Loucy (cell line): ENCODE measurements around the gene MRLN.

Experiments
- H2AFZ ChIP-seq: fragments of 200-600 bp; sonication (generic); 2 replicates; pipeline ENCODE4 v1.6.0; 2016; ENCODE audit warnings: antibody characterized with exemption, mild to moderate bottlenecking, low read length, moderate library complexity
- H3F3A ChIP-seq: fragments of 200-600 bp; 2 replicates; pipeline ENCODE4 v1.6.0; 2016; ENCODE audit warnings: antibody characterized with exemption, low read depth, mild to moderate bottlenecking
- H3K27me3 ChIP-seq: fragments of 200-600 bp; sonication (generic); 2 replicates; pipeline ENCODE4 v1.6.1; 2014; ENCODE audit warnings: low read length, mild to moderate bottlenecking; ENCODE audit not compliant: insufficient read depth, poor library complexity, severe bottlenecking
- H3K36me3 ChIP-seq: fragments of 200-600 bp; sonication (generic); 2 replicates; pipeline ENCODE4 v1.6.1; 2016; ENCODE audit warnings: low read length; ENCODE audit not compliant: insufficient read depth
- H3K4me1 ChIP-seq: fragments of 200-600 bp; sonication (generic); 2 replicates; pipeline ENCODE4 v1.5.1; 2014; ENCODE audit warnings: low read length, mild to moderate bottlenecking; ENCODE audit not compliant: insufficient read depth, poor library complexity, severe bottlenecking
- H3K4me2 ChIP-seq: fragments of 200-600 bp; sonication (generic); 2 replicates; pipeline ENCODE4 v1.6.0; 2014; ENCODE audit warnings: antibody characterized with exemption, low read length, low read depth, mild to moderate bottlenecking; ENCODE audit not compliant: poor library complexity, severe bottlenecking
- H3K4me3 ChIP-seq: fragments of 200-600 bp; sonication (generic); 2 replicates; pipeline ENCODE4 v1.5.1; 2014; ENCODE audit warnings: low read length, mild to moderate bottlenecking, mixed read lengths; ENCODE audit not compliant: poor library complexity, severe bottlenecking
- H3K79me2 ChIP-seq: fragments of 200-600 bp; sonication (generic); 2 replicates; pipeline ENCODE4 v1.6.1; 2014; ENCODE audit warnings: low read length; ENCODE audit not compliant: insufficient read depth
- H3K9ac ChIP-seq: fragments of 200-600 bp; sonication (generic); 2 replicates; pipeline ENCODE4 v1.6.0; 2014; ENCODE audit warnings: mild to moderate bottlenecking, low read depth, low read length, moderate library complexity; ENCODE audit not compliant: poor library complexity, severe bottlenecking
- H3K9me2 ChIP-seq: fragments of 200-600 bp; sonication (generic); replicated peaks from 2 replicates; pipeline ENCODE4 v1.6.1; 2016; ENCODE audit warnings: low read depth, low read length, mixed read lengths
- H3K9me3 ChIP-seq: fragments of 200-600 bp; sonication (generic); 2 replicates; pipeline ENCODE4 v1.6.1; 2014; ENCODE audit warnings: mild to moderate bottlenecking, antibody characterized with exemption, low read length, low read depth; ENCODE audit not compliant: insufficient read depth
- H4K20me1 ChIP-seq: fragments of 200-600 bp; sonication (generic); 2 replicates; pipeline ENCODE4 v1.6.0; 2014; ENCODE audit warnings: antibody characterized with exemption, low read length, mild to moderate bottlenecking; ENCODE audit not compliant: insufficient read depth, poor library complexity, severe bottlenecking
- CTCF ChIP-seq: fragments of 200-600 bp; sonication (generic); conservative IDR thresholded peaks from 2 replicates; pipeline ENCODE4 v1.5.1; 2014; ENCODE audit warnings: mild to moderate bottlenecking, antibody characterized with exemption, low read length
- EZH2phosphoT487 ChIP-seq: fragments of 200-600 bp; IDR thresholded peaks from 2 replicates; pipeline ENCODE4 v1.6.1; 2018; ENCODE audit warnings: antibody characterized with exemption, mild to moderate bottlenecking, moderate library complexity, borderline replicate concordance

The MRLN gene

GRCh38 chr10:59709395-59710125, 43.7 kb downstream of the MRLN start, which contains the start of gene SLC16A9:
SLC16A9 (minus strand) TSS chr10:59709850; CDS start chr10:59684291, 25,559 bp downstream.
- H3K27me3 ChIP-seq, result peaks cover 49% of the 10 kb centered on the region
- H3K4me1 ChIP-seq, result peaks cover 13% of the 10 kb centered on the region
- peak within 1 kb of the TSS; percentile 79 for H2AFZ ChIP-seq
- no peaks in the 10 kb centered on the region for H3K36me3 ChIP-seq
- H3K9me3 ChIP-seq, result no peaks in the 10 kb centered on the region
- peak within 1 kb of the TSS; percentile 60 for H3K9ac ChIP-seq
- H3F3A ChIP-seq, result no peaks in the 10 kb centered on the region
- no peaks in the 10 kb centered on the region for H3K9me2 ChIP-seq
- TF ChIP-seq EZH2phosphoT487 (no peak), CTCF (no peak)
- no peaks in the 10 kb centered on the region for H4K20me1 ChIP-seq
- H3K4me2 ChIP-seq, result peak within 1 kb of the TSS; percentile 90
- H3K4me3 ChIP-seq, result peak within 1 kb of the TSS; percentile 72
- no peaks in the 10 kb centered on the region for H3K79me2 ChIP-seq

DNA sequence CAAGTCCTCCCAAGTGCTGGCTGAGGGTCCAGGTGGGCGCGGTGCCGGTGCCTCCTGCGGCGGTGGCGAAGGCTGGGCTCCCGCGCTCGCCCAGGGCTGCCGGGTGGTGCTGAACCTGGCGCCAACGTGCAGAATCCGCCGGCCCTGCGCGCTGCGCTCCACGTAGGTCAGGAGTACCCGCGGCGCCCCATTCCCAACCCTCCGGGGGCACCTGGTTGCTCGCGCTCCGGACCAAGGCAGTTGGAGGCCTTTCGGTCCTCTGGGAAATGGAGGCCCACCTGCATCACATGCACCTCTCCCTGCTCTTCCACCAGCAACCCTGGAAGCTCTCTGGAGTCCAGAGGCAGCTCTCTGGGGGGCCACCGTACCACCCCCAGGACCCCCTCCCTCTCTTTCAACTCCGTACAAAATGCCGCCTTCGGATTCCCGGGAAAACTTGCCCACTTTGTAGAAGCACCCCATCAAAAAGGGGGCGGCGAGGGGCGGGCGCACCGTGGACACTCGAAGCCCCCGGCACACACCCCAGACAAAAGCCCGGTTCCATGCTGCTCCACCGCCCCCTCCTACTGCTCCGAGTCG, 44.4 kb downstream of the MRLN start:
- H3K4me2 ChIP-seq, result peak overlapping the region; percentile 90
- no peaks in the 10 kb centered on the region for H3K9me3 ChIP-seq
- peaks cover 13% of the 10 kb centered on the region for H3K4me1 ChIP-seq
- TF ChIP-seq EZH2phosphoT487 (no peak), CTCF (no peak)
- H3F3A ChIP-seq, result no peaks in the 10 kb centered on the region
- H3K9me2 ChIP-seq, result no peaks in the 10 kb centered on the region
- peak overlapping the region; percentile 79 for H2AFZ ChIP-seq
- H3K79me2 ChIP-seq, result no peaks in the 10 kb centered on the region
- H3K4me3 ChIP-seq, result peak overlapping the region; percentile 72
- peak overlapping the region; percentile 60 for H3K9ac ChIP-seq
- H3K27me3 ChIP-seq, result peaks cover 43% of the 10 kb centered on the region
- no peaks in the 10 kb centered on the region for H3K36me3 ChIP-seq
- no peaks in the 10 kb centered on the region for H4K20me1 ChIP-seq

DNA sequence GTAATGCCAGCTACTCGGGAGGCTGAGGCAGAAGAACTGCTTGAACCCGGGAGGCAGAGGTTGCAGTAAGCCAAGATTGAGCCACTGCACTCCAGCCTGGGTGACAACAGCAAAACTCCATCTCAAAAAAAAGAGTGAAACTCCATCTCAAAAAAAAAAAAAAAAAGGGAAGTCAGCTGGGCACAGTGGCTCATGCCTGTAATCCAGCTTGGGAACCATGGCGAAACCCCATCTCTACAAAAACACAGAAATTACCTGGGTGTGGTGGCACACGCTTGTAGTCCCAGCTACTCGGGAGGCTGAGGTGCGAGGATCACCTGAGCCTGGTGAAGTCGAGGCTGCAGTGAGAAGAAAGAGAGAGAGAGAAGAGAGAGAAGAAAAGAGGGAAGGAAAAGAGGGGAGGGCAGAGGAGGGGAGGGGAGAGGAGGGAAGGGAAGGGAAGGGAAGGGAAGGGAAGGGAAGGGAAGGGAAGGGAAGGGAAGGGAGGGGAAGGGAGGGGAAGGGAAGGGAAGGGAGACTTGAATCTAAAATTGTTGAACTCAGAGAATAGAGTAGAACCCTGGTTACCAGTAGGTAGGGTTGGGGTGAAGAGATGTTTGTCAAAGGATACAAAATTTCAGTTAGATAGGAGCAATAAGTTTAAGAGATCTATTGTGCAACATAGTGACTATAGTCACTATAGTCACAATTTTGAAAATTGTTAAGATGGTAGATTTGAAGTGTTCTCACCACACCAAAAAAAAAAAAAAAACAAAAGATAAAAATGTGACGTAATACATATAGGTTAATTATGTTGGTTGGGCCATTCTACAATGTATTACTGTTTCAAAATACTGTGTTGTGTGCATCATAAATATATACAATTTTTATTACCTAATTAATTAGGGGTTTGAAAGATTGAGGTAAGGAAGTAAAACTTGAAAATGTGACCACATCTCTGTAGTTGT, 46.1 kb downstream of the MRLN start:
- H3K9me2 ChIP-seq, result no peaks in the 10 kb centered on the region
- no peaks in the 10 kb centered on the region for H3K36me3 ChIP-seq
- TF ChIP-seq EZH2phosphoT487, result no peak
- TF ChIP-seq CTCF, result no peak
- no peak overlapping the region for H3K4me2 ChIP-seq
- no peaks in the 10 kb centered on the region for H4K20me1 ChIP-seq
- H3K9me3 ChIP-seq, result no peaks in the 10 kb centered on the region
- peaks cover 13% of the 10 kb centered on the region for H3K4me1 ChIP-seq
- H3K4me3 ChIP-seq, result no peak overlapping the region
- no peak overlapping the region for H2AFZ ChIP-seq
- no peaks in the 10 kb centered on the region for H3F3A ChIP-seq
- peaks cover 41% of the 10 kb centered on the region for H3K27me3 ChIP-seq
- H3K79me2 ChIP-seq, result no peaks in the 10 kb centered on the region
- no peak overlapping the region for H3K9ac ChIP-seq
